K562 (cell line): Measurements from ENCODE around the gene UBXN10.

ENCODE experiments used
- CEBPB ChIP-seq: fragments of 450-650 bp; IDR thresholded peaks from 2 replicates; pipeline ENCODE4 v1.6.1; 2016; ENCODE audit warnings: missing genetic modification characterization, missing compliant biosample characterization
- POLR2A ChIP-seq: fragments of 450-650 bp; conservative IDR thresholded peaks from 2 replicates; pipeline ENCODE4 v1.6.1; 2016
- RAD21 ChIP-seq, 2 experiments: fragments of 250-450 bp in 1 of 2; fragments of 450-650 bp in 1 of 2; sonication (Bioruptor Pico) in 1 of 2; formaldehyde crosslinking in 1 of 2; IDR thresholded peaks in 1 of 2; conservative IDR thresholded peaks in 1 of 2; 2 replicates each; pipeline versions ENCODE4 v1.4.0 to v1.8.0; 2020 to 2022; ENCODE audit warnings: mild to moderate bottlenecking in 2 of 2, moderate library complexity in 1 of 2
- TF ChIP-seq, protein P1 (sequence below), 3 experiments: IDR thresholded peaks in 2 of 3; conservative IDR thresholded peaks in 1 of 3; 2 replicates each; pipeline ENCODE4 v1.5.1; 2011 to 2012; ENCODE audit warnings: low read length in 3 of 3, mild to moderate bottlenecking in 3 of 3, control low read depth in 2 of 3, improper control_type of control experiment in 1 of 3, inconsistent platforms in 1 of 3, low read depth in 1 of 3, mixed read lengths in 1 of 3, moderate library complexity in 1 of 3; ENCODE audit not compliant: insufficient read depth in 2 of 3

DNA sequence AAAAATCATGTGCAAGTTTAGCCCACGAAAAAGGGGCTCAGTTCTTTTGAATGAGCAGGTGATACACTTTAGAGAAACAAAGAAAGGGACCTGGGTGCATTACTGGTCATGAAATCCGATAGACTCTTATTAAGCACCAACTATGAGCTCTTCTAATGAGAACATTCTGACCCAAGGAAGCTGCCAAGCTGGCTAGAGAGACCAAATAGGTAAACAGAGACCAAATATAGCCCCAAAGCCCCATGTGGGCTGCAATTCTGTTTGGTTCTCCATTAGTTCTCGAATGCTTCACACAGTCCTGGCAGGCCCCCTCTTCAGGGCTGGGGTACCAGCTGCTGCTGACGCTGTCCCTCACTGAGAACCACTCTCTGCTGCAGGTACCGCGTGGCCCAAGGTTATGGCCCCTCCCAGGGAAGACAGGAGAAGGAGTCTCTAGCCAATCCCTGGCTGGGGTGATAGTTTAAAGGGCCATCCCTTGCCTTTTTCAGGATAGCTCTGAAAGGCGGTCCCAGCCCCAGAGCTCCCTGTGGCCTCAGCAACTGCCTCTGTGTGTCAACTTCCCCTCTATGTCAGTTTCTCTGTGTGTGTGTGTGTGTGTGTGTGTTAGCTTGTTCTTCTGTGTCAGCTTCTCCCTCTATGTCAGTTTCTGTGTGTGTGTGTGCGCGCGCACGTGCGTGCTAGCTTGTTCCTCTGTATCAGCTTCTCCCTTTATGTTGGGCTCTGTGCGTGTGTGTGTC lies 7.1 kb upstream of the UBXN10 start:
- no peak for TF ChIP-seq RAD21 (CRISPR knock-in tag; conservative IDR thresholded peaks at IDR 0.05 in 1 of 2, IDR thresholded peaks at IDR 0.05 in 1 of 2)
- TF ChIP-seq, protein P1, sequence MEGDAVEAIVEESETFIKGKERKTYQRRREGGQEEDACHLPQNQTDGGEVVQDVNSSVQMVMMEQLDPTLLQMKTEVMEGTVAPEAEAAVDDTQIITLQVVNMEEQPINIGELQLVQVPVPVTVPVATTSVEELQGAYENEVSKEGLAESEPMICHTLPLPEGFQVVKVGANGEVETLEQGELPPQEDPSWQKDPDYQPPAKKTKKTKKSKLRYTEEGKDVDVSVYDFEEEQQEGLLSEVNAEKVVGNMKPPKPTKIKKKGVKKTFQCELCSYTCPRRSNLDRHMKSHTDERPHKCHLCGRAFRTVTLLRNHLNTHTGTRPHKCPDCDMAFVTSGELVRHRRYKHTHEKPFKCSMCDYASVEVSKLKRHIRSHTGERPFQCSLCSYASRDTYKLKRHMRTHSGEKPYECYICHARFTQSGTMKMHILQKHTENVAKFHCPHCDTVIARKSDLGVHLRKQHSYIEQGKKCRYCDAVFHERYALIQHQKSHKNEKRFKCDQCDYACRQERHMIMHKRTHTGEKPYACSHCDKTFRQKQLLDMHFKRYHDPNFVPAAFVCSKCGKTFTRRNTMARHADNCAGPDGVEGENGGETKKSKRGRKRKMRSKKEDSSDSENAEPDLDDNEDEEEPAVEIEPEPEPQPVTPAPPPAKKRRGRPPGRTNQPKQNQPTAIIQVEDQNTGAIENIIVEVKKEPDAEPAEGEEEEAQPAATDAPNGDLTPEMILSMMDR (IDR thresholded peaks at IDR 0.05 in 2 of 3, conservative IDR thresholded peaks at IDR 0.05 in 1 of 3; ENCODE audit: insufficient read depth in 2 of 3, low read depth in 1 of 3, low read length in 3 of 3) = no peak
- TF ChIP-seq POLR2A = no peak
- no peak for TF ChIP-seq CEBPB
